HCT116 (cell line): Measurements from ENCODE around the gene TDRD12. TPM values are rescaled to one million over a fixed set of nuclear protein-coding genes. Genes with fewer than 3 reads are reported as not detected.

ENCODE experiments used
- ATAC-seq: fragments of 200-7000 bp; cut with Tn5 transposase; 2 replicates; pipeline ENCODE4 v1.9.1; 2020; ENCODE audit warnings: mild to moderate bottlenecking, moderate library complexity
- BruUV-seq: library from RNA; stranded (reverse); fragments of 400-500 nt; replicated peaks from 2 replicates; lab custom pipeline; 2021; lab: Mats Ljungman, UMichigan
- CTCF ChIA-PET: fragments of 300-600 bp; sonication (Branson Sonifier 250); formaldehyde crosslinking; loops from one replicate; lab custom pipeline; 2021; ENCODE audit warnings: antibody characterized with exemption; lab: Charles Lee
- POLR2A ChIA-PET: fragments of 300-600, 350-600 bp; sonication (Branson Sonifier 250); formaldehyde crosslinking; loops from one replicate; lab custom pipeline; 2021; ENCODE audit warnings: antibody characterized with exemption; lab: Charles Lee
- RAD21 ChIA-PET, 2 experiments: fragments of 300-600 bp; sonication (Branson Sonifier 250); formaldehyde crosslinking; loops; one replicate each; lab custom pipeline; 2023; ENCODE audit warnings: low total read pairs in 2 of 2; ENCODE audit not compliant: uncharacterized antibody in 2 of 2, unreplicated experiment in 2 of 2, low non-redundant PET in 1 of 2; lab: Charles Lee
- DNase-seq: peaks from one replicate; pipeline ENCODE4 v3.0.0-alpha.2; 2010; ENCODE audit warnings: low read depth, low spot score
- H2AFZ ChIP-seq: fragments of 200-600 bp; shearing (Covaris generic), sonication (generic); 2 replicates; pipeline ENCODE4 v1.6.1; 2017; ENCODE audit warnings: low read depth, mixed run types, mixed read lengths, antibody characterized with exemption, low read length; ENCODE audit not compliant: poor library complexity, severe bottlenecking
- H3K27ac ChIP-seq: 2 replicates; pipeline ENCODE4 v1.5.1; 2012; ENCODE audit warnings: low read depth, low read length
- H3K27me3 ChIP-seq: fragments of 200-600 bp; sonication (generic); 2 replicates; pipeline ENCODE4 v1.6.1; 2016; ENCODE audit warnings: mixed run types, low read length, mixed read lengths; ENCODE audit not compliant: insufficient read depth
- H3K36me3 ChIP-seq, 2 experiments: fragments of 200-500 bp in 1 of 2; fragments of 200-600 bp in 1 of 2; sonication (Bioruptor generic) in 1 of 2; sonication (generic) in 1 of 2; 2 replicates each; pipeline versions ENCODE4 v1.5.1 to v1.6.1; 2014 to 2016; ENCODE audit warnings: low read length in 2 of 2, inconsistent platforms in 1 of 2, mixed read lengths in 1 of 2, mixed run types in 1 of 2; ENCODE audit not compliant: insufficient read depth in 2 of 2, control insufficient read depth in 1 of 2
- H3K4me1 ChIP-seq, 2 experiments: fragments of 200-600 bp in 1 of 2; sonication (generic) in 1 of 2; 2 replicates each; pipeline versions ENCODE4 v1.5.1 to v1.6.1; 2012 to 2017; ENCODE audit warnings: low read length in 2 of 2, inconsistent platforms in 1 of 2, mild to moderate bottlenecking in 1 of 2, mixed read lengths in 1 of 2, mixed run types in 1 of 2, moderate library complexity in 1 of 2; ENCODE audit not compliant: insufficient read depth in 2 of 2, control insufficient read depth in 1 of 2
- H3K4me2 ChIP-seq: fragments of 200-600 bp; sonication (generic); 2 replicates; pipeline ENCODE4 v1.6.1; 2017; ENCODE audit warnings: mixed run types, low read length, mixed read lengths
- H3K4me3 ChIP-seq, 2 experiments: fragments of 200-600 bp in 1 of 2; sonication (generic) in 1 of 2; replicated peaks in 1 of 2; 2 replicates each; pipeline ENCODE4 v1.5.1; 2011 to 2016; ENCODE audit warnings: low read length in 2 of 2, control low read depth in 1 of 2, low read depth in 1 of 2, mild to moderate bottlenecking in 1 of 2, mixed read lengths in 1 of 2, mixed run types in 1 of 2
- H3K79me2 ChIP-seq: fragments of 200-600 bp; sonication (generic); 2 replicates; pipeline ENCODE4 v1.6.1; 2017; ENCODE audit warnings: mild to moderate bottlenecking, mixed run types, low read length, moderate library complexity, mixed read lengths; ENCODE audit not compliant: insufficient read depth
- H3K9ac ChIP-seq: fragments of 200-600 bp; sonication (generic); 2 replicates; pipeline ENCODE4 v1.6.1; 2016; ENCODE audit warnings: low read length, mixed read lengths
- H3K9me2 ChIP-seq: fragments of 200-600 bp; sonication (generic), shearing (Covaris generic); 2 replicates; pipeline ENCODE4 v1.6.1; 2017; ENCODE audit warnings: mixed run types, mild to moderate bottlenecking, moderate library complexity; ENCODE audit not compliant: insufficient read depth
- H3K9me3 ChIP-seq, 2 experiments: fragments of 200-500 bp in 1 of 2; fragments of 200-600 bp in 1 of 2; sonication (Bioruptor generic) in 1 of 2; sonication (generic) in 1 of 2; 2 replicates each; pipeline ENCODE4 v1.6.1; 2014 to 2017; ENCODE audit warnings: low read length in 2 of 2, mixed read lengths in 2 of 2, inconsistent platforms in 1 of 2, low read depth in 1 of 2, mild to moderate bottlenecking in 1 of 2, mixed run types in 1 of 2, moderate library complexity in 1 of 2; ENCODE audit not compliant: control insufficient read depth in 1 of 2, insufficient read depth in 1 of 2
- H4K20me1 ChIP-seq: fragments of 200-600 bp; sonication (generic), shearing (Covaris generic); 2 replicates; pipeline ENCODE4 v1.6.1; 2017; ENCODE audit warnings: mixed run types, mild to moderate bottlenecking, moderate library complexity; ENCODE audit not compliant: insufficient read depth
- CBX3 ChIP-seq: IDR thresholded peaks from 2 replicates; pipeline ENCODE4 v1.6.1; 2012; ENCODE audit warnings: low read depth
- EGR1 ChIP-seq: IDR thresholded peaks from 2 replicates; pipeline ENCODE4 v1.6.1; 2012; ENCODE audit warnings: low read depth
- EZH2 ChIP-seq: fragments of 200-600 bp; sonication (generic); IDR thresholded peaks from 2 replicates; pipeline ENCODE4 v1.6.1; 2017; ENCODE audit warnings: antibody characterized with exemption, mixed run types
- EZH2phosphoT487 ChIP-seq: fragments of 200-600 bp; IDR thresholded peaks from 2 replicates; pipeline ENCODE4 v1.6.1; 2018; ENCODE audit warnings: antibody characterized with exemption, borderline replicate concordance
- JUND ChIP-seq: IDR thresholded peaks from 2 replicates; pipeline ENCODE4 v1.6.1; 2012
- POLR2A ChIP-seq: IDR thresholded peaks from 2 replicates; pipeline ENCODE4 v1.7.0; 2011; ENCODE audit warnings: borderline replicate concordance; ENCODE audit not compliant: insufficient read depth, insufficient read length; ENCODE audit errors: extremely low read depth
- REST ChIP-seq: IDR thresholded peaks from 2 replicates; pipeline ENCODE4 v1.6.1; 2012; ENCODE audit warnings: low read depth
- YY1 ChIP-seq: IDR thresholded peaks from 2 replicates; pipeline ENCODE4 v1.6.1; 2011; ENCODE audit warnings: low read length, low read depth, moderate library complexity, mild to moderate bottlenecking; ENCODE audit not compliant: insufficient replicate concordance; ENCODE audit errors: extremely low read depth
- ZBTB33 ChIP-seq: IDR thresholded peaks from 2 replicates; pipeline ENCODE4 v1.6.1; 2011; ENCODE audit warnings: mild to moderate bottlenecking, low read length, moderate library complexity; ENCODE audit not compliant: insufficient replicate concordance; ENCODE audit errors: extremely low read depth
- ZFX ChIP-seq: fragments of 450-650 bp; IDR thresholded peaks from 2 replicates; pipeline ENCODE4 v1.6.1; 2017
- ZNF274 ChIP-seq: fragments of 200-500 bp; sonication (Bioruptor generic); IDR thresholded peaks from 2 replicates; pipeline ENCODE4 v1.6.1; 2014; ENCODE audit warnings: mild to moderate bottlenecking, low read depth, low read length, inconsistent platforms
- intact Hi-C: fragments of 100-400 bp; cut with micrococcal nuclease; formaldehyde crosslinking; loops from 2 replicates; pipeline ENCODE4 v1.10.0; 2022
- total RNA-seq: library from RNA; stranded (reverse); gene quantifications from one replicate; pipeline ENCODE4 v1.2.1, GENCODE V29; 2021; ENCODE audit not compliant: unreplicated experiment
- TF ChIP-seq, protein P1 (sequence below): IDR thresholded peaks from 2 replicates; pipeline ENCODE4 v1.6.1; 2012

TDRD12 gene
- total RNA-seq, 1 experiment from 2014 or later, result 0.30 TPM

GRCh38 chr19:32869966-32870573, 150.5 kb downstream of the TDRD12 start:
- H3K36me3 ChIP-seq, result no peaks in the 10 kb centered on the region
- no TSS peak for BruUV-seq
- no peak overlapping the region for H3K4me2 ChIP-seq
- no peaks in the 10 kb centered on the region for H3K79me2 ChIP-seq
- H3K4me1 ChIP-seq, result no peaks in the 10 kb centered on the region
- no peak overlapping the region for H3K27ac ChIP-seq
- H3K9me3 ChIP-seq, result no peaks in the 10 kb centered on the region
- intact Hi-C loops, result no loop called here
- no peak overlapping the region for H3K9ac ChIP-seq
- H4K20me1 ChIP-seq, result no peaks in the 10 kb centered on the region
- RAD21 ChIA-PET, result no interaction called here
- ATAC-seq, result no peak
- no peak overlapping the region for H2AFZ ChIP-seq
- H3K9me2 ChIP-seq, result no peaks in the 10 kb centered on the region
- TF ChIP-seq, protein P1, sequence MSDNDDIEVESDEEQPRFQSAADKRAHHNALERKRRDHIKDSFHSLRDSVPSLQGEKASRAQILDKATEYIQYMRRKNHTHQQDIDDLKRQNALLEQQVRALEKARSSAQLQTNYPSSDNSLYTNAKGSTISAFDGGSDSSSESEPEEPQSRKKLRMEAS, result no peak
- no peak for TF ChIP-seq EGR1
- TF ChIP-seq ZFX, result no peak
- TF ChIP-seq POLR2A, result no peak
- TF ChIP-seq JUND, result no peak
- TF ChIP-seq ZBTB33, result no peak
- no peak for TF ChIP-seq EZH2phosphoT487
- TF ChIP-seq ZNF274, result no peak
- TF ChIP-seq REST, result no peak
- TF ChIP-seq YY1, result no peak
- TF ChIP-seq CBX3, result no peak
- TF ChIP-seq EZH2, result no peak
- TF ChIP-seq, all 23 proteins: peak for 0
- H3K27me3 ChIP-seq, result no peaks in the 10 kb centered on the region
- ChIA-PET CTCF (no interaction called here), POLR2A (no interaction called here)
- no peak overlapping the region for H3K4me3 ChIP-seq
- DNase-seq, result no peak
